ENCODE results near the gene HIF3A.

Gene HIF3A

DNA sequence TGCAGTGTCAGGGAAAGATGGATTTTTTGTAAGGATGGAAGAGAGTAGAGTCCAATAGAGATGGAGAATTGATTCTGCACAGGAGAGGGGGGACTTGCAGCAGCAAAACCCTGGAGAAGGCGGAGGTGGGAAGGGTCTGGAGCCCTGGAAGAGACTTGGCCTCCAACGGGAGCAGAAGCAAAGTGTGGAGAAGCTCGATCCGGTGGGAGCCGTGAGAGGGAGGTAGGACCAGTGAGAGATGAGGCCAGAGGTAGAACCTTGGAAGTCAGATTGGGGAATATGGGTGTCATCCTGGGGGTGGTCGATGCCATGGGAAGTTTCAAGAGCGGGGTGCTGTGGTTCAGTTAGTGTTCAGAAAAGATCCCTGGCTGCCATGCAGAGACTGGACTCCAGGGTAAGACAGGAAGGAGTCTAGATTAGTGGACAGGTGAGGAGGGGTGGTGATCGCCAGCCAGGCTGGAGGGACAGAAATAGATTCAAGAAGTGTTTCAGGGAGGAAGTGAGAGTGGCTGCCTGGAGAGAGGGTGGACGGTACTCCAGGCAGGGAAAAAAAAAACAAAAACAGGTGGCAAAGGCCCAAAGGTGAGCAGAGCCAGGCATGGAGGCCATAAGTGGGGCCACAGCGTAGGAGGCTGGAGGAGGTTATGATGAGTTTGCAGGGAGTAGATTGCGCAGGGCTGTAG is 52.6 kb downstream of the HIF3A start:
- Histone ChIP-seq H3K27me3 (no peaks in the 10 kb centered on the region), H3K4me3 (peak overlapping the region in 8 of 10 experiments; percentile 46 to 98 (median 52); a peak in 12 of 20 replicates), H3K9ac (peak overlapping the region in 8 of 11 experiments; percentile 6 to 84 (median 75); a peak in 14 of 22 replicates), H3K27ac (peak overlapping the region in 10 of 11 experiments; percentile 71 to 91 (median 84); a peak in 17 of 22 replicates), H3K9me3 (replicated peaks in 1 of 11) (no peaks in the 10 kb centered on the region), H3K4me1 (peaks cover 51 to 68% (median 64%) of the 10 kb centered on the region in 10 experiments), H3K4me2 (peak overlapping the region; percentile 86 to 98 (median 96)), H4K20me1 (peaks cover 0 to 51% (median 32%) of the 10 kb centered on the region in 11 experiments; a peak in 14 of 22 replicates), H3K36me3 (peaks cover 10 to 40% (median 28%) of the 10 kb centered on the region in 11 experiments)
- no peak for TF ChIP-seq Cebpa-rat (IDR thresholded peaks at IDR 0.05)

DNA sequence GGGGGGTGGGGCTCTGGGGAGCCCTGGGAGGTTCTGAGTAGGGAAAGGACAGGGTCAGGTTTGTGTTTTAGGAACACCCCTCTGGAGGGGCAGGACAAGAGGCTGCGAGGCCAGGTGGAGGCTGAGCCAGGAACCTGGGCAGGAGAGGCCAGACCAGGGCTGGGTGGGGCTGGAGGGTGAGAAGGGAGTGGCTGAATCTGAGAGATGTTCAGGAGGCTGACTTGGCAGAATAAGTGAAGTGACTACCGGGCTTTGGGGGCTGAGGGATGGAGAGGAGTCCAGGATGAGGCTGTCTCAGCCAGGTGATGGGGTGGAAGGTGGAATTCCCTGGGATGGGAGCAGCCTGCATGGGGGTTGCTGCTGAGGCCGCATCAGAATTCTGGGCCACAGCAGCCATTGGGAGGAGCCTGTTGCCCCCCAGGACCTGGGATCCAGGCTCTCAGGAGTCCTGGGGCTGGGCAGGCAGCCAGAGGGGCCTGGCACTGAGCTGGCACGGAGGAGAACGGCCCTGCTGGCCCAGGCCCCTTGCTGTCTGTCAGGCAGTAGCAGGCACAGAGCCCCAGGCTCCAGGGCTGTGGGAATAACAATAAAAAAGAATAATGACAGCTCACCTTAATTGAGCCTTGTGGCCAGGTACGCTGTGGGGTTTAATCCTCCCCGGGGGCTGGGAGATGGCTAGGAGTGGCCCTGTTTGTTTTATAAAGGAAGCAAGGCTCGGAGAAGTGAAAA is 53.4 kb downstream of the HIF3A start:
- H3K27ac ChIP-seq: peak overlapping the region; percentile 71 to 91 (median 86)
- H3K9me3 ChIP-seq (replicated peaks in 1 of 11): no peaks in the 10 kb centered on the region
- H3K4me2 ChIP-seq: peak overlapping the region; percentile 86 to 98 (median 96)
- peak overlapping the region; percentile 69 to 84 (median 78) for H3K9ac ChIP-seq
- peaks cover 55 to 67% (median 62%) of the 10 kb centered on the region in 10 experiments for H3K4me1 ChIP-seq
- peaks cover 17 to 48% (median 36%) of the 10 kb centered on the region in 11 experiments for H3K36me3 ChIP-seq
- no peak for TF ChIP-seq Cebpa-rat (IDR thresholded peaks at IDR 0.05)
- H4K20me1 ChIP-seq: peaks cover 0 to 58% (median 38%) of the 10 kb centered on the region in 11 experiments; a peak in 16 of 22 replicates
- H3K27me3 ChIP-seq: no peaks in the 10 kb centered on the region
- H3K4me3 ChIP-seq: peak overlapping the region; percentile 19 to 82 (median 48); a peak in 19 of 20 replicates

DNA sequence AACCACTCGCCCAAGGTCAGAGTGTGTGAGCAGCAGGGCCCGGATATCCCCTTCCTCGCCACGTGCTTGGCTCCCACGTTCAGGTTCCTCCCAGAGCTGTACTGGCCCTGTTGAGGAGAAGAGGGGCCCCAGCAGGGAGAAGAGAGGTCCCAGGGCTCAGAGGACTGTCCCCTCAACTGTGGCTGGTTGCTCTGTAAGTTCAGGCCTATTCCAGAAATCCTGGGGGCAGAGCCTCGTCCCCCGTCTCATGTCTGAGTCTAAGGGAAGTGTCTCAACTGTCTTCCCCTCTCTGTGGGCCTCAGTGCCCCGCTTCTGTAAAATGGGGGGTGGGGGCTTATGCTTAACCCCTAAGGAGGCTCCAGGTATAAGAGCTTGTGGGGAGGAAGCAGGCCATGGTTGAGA is 53.9 kb downstream of the HIF3A start:
- Histone ChIP-seq H3K4me1 (peaks cover 58 to 71% (median 62%) of the 10 kb centered on the region in 10 experiments), H3K4me3 (peak overlapping the region; percentile 19 to 82 (median 48); a peak in 17 of 20 replicates), H3K9ac (peak overlapping the region; percentile 69 to 84 (median 78)), H4K20me1 (peaks cover 0 to 64% (median 43%) of the 10 kb centered on the region in 11 experiments; a peak in 17 of 22 replicates), H3K36me3 (peaks cover 23 to 54% (median 41%) of the 10 kb centered on the region in 11 experiments), H3K27ac (peak overlapping the region; percentile 71 to 91 (median 86)), H3K9me3 (replicated peaks in 1 of 11) (no peaks in the 10 kb centered on the region), H3K4me2 (peak overlapping the region; percentile 86 to 98 (median 96)), H3K27me3 (no peaks in the 10 kb centered on the region)
- no peak for TF ChIP-seq Cebpa-rat (IDR thresholded peaks at IDR 0.05)

DNA sequence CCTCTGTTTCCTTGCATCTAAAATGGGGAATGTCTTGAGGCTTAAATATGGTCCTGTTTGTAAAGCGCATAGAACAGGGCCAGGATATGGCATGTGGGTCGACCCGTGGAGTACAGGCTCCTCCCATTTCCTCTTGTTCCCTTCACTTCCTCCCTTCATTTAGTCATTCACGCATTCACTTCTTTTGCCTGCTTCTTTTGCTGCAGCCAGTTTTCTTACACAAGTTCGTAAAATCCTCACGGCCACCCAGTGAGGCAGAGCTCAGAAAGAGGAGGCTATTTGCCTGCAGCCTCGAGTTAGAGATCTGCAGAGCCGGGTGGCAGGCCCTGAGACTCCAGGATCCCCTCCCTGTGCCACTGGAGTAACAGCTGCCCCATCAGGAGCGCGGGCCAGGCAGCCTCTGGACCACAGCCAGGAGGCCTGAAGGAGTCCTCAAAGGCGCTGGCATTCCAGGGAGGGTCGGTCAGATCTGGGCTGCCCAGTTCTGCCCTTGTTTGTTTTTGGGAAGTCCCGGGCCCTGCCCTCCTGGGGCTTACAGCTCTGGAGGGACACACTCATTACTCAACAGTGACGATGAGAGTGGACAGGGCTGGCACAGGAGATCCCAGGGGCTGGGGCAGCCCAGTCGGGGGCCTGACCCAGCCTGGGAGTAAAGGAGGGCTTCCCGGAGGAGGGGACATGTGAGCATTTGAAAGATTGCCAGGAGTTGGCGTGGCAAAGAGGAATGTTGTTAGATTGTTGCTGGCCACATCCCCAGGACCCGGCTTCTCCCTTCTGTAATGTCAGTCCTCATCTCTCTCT is 54.6 kb downstream of the HIF3A start:
- peak overlapping the region; percentile 69 to 84 (median 78); a peak in 21 of 22 replicates for H3K9ac ChIP-seq
- peak overlapping the region in 7 of 10 experiments; percentile 46 to 82 (median 51); a peak in 12 of 20 replicates for H3K4me3 ChIP-seq
- peaks cover 29 to 60% (median 48%) of the 10 kb centered on the region in 11 experiments for H3K36me3 ChIP-seq
- H3K4me1 ChIP-seq: peaks cover 55 to 65% (median 58%) of the 10 kb centered on the region in 10 experiments
- H3K27me3 ChIP-seq: no peaks in the 10 kb centered on the region
- H3K27ac ChIP-seq: peak overlapping the region; percentile 71 to 91 (median 86); a peak in 21 of 22 replicates
- H3K4me2 ChIP-seq: peak overlapping the region; percentile 86 to 98 (median 96)
- peaks cover 0 to 71% (median 50%) of the 10 kb centered on the region in 11 experiments; a peak in 19 of 22 replicates for H4K20me1 ChIP-seq
- no peaks in the 10 kb centered on the region for H3K9me3 ChIP-seq (replicated peaks in 1 of 11)
- no peak for TF ChIP-seq Cebpa-rat (IDR thresholded peaks at IDR 0.05)

DNA sequence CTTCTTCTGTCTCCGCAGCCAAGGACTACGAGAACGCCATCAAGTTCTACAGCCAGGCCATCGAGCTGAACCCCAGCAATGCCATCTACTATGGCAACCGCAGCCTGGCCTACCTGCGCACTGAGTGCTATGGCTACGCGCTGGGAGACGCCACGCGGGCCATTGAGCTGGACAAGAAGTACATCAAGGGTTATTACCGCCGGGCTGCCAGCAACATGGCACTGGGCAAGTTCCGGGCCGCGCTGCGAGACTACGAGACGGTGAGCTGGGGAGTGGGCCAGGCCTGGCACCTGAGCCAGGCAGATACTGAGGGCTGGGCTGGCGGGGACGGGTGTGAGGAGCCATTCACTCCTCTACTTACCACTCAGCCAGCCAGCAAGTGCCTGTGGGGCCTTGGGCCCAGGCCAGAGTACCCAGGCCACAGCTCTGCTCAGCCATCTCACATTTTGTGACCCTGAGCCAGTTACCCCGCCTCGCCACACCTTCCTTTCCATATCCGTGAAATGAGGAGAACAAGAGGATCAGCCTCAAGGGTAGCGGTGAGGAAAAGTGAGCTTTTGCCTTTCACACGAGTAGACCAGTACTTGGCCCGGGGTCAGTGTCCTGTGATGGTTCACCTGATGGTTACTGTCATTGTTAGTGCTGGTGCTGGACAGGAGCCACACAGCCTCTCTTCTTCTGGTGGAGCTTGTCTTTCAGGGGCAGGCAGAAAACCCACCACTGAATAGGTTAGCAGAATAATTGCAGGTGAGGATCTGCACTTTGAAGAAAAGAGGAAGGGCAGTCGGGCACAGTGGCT is 57.1 kb downstream of the HIF3A start:
- H4K20me1 ChIP-seq: peaks cover 20 to 86% (median 73%) of the 10 kb centered on the region in 11 experiments; a peak in 21 of 22 replicates
- peaks cover 40 to 49% (median 42%) of the 10 kb centered on the region in 10 experiments for H3K4me1 ChIP-seq
- no peaks in the 10 kb centered on the region for H3K9me3 ChIP-seq (replicated peaks in 1 of 11)
- no peak overlapping the region for H3K27ac ChIP-seq
- H3K27me3 ChIP-seq: no peaks in the 10 kb centered on the region
- H3K36me3 ChIP-seq: peaks cover 54 to 78% (median 71%) of the 10 kb centered on the region in 11 experiments
- no peak overlapping the region for H3K4me2 ChIP-seq
- no peak overlapping the region for H3K4me3 ChIP-seq
- no peak overlapping the region for H3K9ac ChIP-seq
- TF ChIP-seq Cebpa-rat (IDR thresholded peaks at IDR 0.05): no peak

DNA sequence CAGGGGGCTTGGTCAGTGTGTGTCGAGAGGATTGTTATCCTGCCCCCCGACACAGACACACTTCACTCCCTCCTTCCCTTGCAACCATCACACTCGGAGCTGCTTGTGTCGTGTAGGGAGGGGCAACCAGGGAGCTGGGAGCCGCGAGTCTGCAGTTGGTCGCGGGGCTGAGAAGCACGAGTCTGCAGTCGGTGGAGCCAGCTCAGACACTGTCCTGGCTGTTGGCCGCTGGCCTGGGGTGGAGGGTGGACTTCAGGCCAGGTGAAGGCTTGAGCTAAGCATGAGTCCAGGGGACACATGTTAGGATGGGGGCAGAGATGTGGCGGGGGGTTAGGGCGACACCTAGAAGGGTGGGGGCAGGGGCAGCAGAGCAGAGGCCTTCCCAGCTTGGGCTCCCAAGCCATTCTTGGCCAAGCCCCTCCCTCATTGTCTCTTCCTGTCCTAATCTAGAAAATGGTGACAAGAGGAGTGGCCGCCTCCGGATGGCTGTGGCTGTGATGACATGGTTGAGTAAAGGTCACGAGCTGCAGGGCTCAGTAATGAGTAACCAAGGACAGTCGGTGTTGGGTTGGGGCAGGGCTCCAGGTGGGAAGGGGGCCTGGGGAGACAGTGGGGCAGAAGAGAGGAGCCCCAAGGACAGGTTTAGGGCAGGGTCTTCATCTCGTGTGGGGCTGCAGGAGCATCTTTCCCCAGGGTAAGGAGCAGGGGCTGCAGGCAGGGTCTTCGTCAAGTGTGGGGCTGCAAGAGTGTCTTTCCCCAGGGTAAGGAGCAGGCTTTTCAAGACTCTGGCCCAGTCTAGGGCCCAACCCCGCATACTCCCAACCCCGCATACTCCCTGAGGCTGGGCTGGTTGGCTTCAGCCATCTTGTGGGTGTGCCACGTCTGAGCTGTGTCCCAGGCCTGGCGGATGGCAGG is 58.6 kb downstream of the HIF3A start:
- Histone ChIP-seq H3K4me2 (no peak overlapping the region), H3K27me3 (no peaks in the 10 kb centered on the region), H3K4me3 (no peak overlapping the region), H3K27ac (no peak overlapping the region; a peak in 1 of 22 replicates), H3K9ac (no peak overlapping the region), H3K9me3 (replicated peaks in 1 of 11) (no peaks in the 10 kb centered on the region), H3K4me1 (peaks cover 24 to 33% (median 27%) of the 10 kb centered on the region in 10 experiments), H3K36me3 (peaks cover 56 to 91% (median 81%) of the 10 kb centered on the region in 11 experiments), H4K20me1 (peaks cover 20 to 90% (median 85%) of the 10 kb centered on the region in 11 experiments; a peak in 21 of 22 replicates)
- TF ChIP-seq Cebpa-rat (IDR thresholded peaks at IDR 0.05): no peak
